Mesendoderm (in vitro differentiated cells): ENCODE data around the gene TUBB2B.
"Not testable (repeated sequence)": the region's sequence is repeated elsewhere in the genome, so short reads cannot be mapped to it uniquely, and the experiment has no call there.

Source experiments
- DNase-seq: peaks from one replicate; pipeline ENCODE4 v3.0.0; 2013
- H2AK5ac ChIP-seq: 2 replicates; pipeline ENCODE4 v1.6.1; 2013; ENCODE audit warnings: low read length, inconsistent platforms
- H2BK120ac ChIP-seq: 2 replicates; pipeline ENCODE4 v1.6.1; 2013; ENCODE audit warnings: low read depth, mild to moderate bottlenecking, low read length, moderate library complexity, mixed read lengths
- H2BK15ac ChIP-seq: replicated peaks from 2 replicates; pipeline ENCODE4 v1.6.1; 2013; ENCODE audit warnings: low read depth, mild to moderate bottlenecking, moderate library complexity
- H2BK5ac ChIP-seq: 2 replicates; pipeline ENCODE4 v1.6.1; 2013; ENCODE audit warnings: low read length, inconsistent platforms
- H3K18ac ChIP-seq: 2 replicates; pipeline ENCODE4 v1.6.1; 2013; ENCODE audit warnings: mild to moderate bottlenecking, low read length, mixed read lengths
- H3K23ac ChIP-seq: one replicate; pipeline ENCODE4 v1.6.1; 2013; ENCODE audit warnings: low read length
- H3K27ac ChIP-seq: 2 replicates; pipeline ENCODE4 v1.5.1; 2013; ENCODE audit warnings: low read depth, mild to moderate bottlenecking, inconsistent platforms, low read length, moderate library complexity
- H3K27me3 ChIP-seq: 2 replicates; pipeline ENCODE4 v1.6.1; 2013; ENCODE audit warnings: low read length, control low read depth, mild to moderate bottlenecking, inconsistent platforms; ENCODE audit not compliant: insufficient read depth, poor library complexity
- H3K36me3 ChIP-seq: 2 replicates; pipeline ENCODE4 v1.6.1; 2013; ENCODE audit warnings: low read length, inconsistent platforms; ENCODE audit not compliant: control insufficient read depth, insufficient read depth
- H3K4ac ChIP-seq: one replicate; pipeline ENCODE4 v1.6.1; 2013; ENCODE audit warnings: low read depth, mild to moderate bottlenecking, low read length, moderate library complexity
- H3K4me1 ChIP-seq: 2 replicates; pipeline ENCODE4 v1.6.1; 2013; ENCODE audit warnings: low read depth, low read length, inconsistent platforms; ENCODE audit not compliant: control insufficient read depth
- H3K4me2 ChIP-seq: 2 replicates; pipeline ENCODE4 v1.6.1; 2013; ENCODE audit warnings: low read length
- H3K4me3 ChIP-seq: 2 replicates; pipeline ENCODE4 v1.5.1; 2013; ENCODE audit warnings: mild to moderate bottlenecking, low read length
- H3K56ac ChIP-seq: one replicate; pipeline ENCODE4 v1.6.1; 2013; ENCODE audit warnings: low read length
- H3K79me1 ChIP-seq: 2 replicates; pipeline ENCODE4 v1.6.1; 2013; ENCODE audit warnings: low read length, inconsistent platforms
- H3K79me2 ChIP-seq: 2 replicates; pipeline ENCODE4 v1.6.1; 2013; ENCODE audit warnings: mild to moderate bottlenecking, low read length; ENCODE audit not compliant: control insufficient read depth, insufficient read depth
- H3K9ac ChIP-seq: 2 replicates; pipeline ENCODE4 v1.6.1; 2013; ENCODE audit warnings: low read length, inconsistent platforms
- H4K5ac ChIP-seq: one replicate; pipeline ENCODE4 v1.6.1; 2013; ENCODE audit warnings: low read length
- H4K8ac ChIP-seq: one replicate; pipeline ENCODE4 v1.6.1; 2013; ENCODE audit warnings: low read depth, mild to moderate bottlenecking, control low read depth, low read length, moderate library complexity
- WGBS: extraction: QIAGEN DNeasy Blood & Tissue Kit; methylation state at CpG from one replicate; pipeline ENCODE4 v1.1.7; 2013; ENCODE audit warnings: low lambda C conversion rate, missing lambda C conversion rate; ENCODE audit not compliant: insufficient coverage; ENCODE audit errors: extremely low coverage; 5-methylcytosine and 5-hydroxymethylcytosine counted together

TUBB2B gene

DNA sequence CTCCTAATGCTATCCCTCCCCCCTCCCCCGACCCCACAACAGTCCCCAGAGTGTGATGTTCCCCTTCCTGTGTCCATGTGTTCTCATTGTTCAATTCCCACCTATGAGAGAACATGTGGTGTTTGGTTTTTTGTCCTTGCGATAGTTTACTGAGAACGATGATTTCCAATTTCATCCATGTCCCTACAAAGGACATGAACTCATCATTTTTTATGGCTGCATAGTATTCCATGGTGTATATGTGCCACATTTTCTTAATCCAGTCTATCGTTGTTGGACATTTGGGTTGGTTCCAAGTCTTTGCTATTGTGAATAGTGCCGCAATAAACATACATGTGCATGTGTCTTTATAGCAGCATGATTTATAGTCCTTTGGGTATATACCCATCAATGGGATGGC lies 29.7 kb downstream of the TUBB2B start:
- H3K27me3 ChIP-seq, H2AK5ac ChIP-seq, DNase-seq, H3K23ac ChIP-seq, H3K4me2 ChIP-seq, H3K27ac ChIP-seq, H3K4ac ChIP-seq, H4K5ac ChIP-seq, H3K4me3 ChIP-seq, H3K4me1 ChIP-seq, H3K56ac ChIP-seq, H3K36me3 ChIP-seq, H3K79me2 ChIP-seq, H3K18ac ChIP-seq, H3K9ac ChIP-seq, H3K79me1 ChIP-seq, H2BK120ac ChIP-seq, H4K8ac ChIP-seq, H2BK5ac ChIP-seq, H2BK15ac ChIP-seq: not testable (repeated sequence)
- WGBS, result no CpG with 5 or more reads among the region's 5 CpGs

DNA sequence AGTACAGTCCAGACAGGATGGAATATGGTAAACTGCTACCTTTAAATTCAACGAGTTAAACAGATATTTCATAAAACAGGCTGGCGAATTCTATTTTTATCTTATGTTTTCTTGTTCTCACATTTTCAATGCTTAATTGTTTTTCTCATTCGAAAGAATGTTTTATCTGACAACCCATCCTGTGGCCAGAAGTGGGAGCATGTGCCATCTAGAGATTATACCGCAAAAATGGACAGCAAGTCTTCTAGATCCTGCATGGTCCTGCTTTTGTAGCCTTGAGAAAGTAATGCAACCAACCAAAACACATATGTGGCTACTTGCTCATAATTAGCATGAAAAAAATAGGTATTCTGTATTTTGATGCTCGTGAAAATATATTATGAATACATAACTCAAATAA lies 30.7 kb downstream of the TUBB2B start:
- no peak for DNase-seq

DNA sequence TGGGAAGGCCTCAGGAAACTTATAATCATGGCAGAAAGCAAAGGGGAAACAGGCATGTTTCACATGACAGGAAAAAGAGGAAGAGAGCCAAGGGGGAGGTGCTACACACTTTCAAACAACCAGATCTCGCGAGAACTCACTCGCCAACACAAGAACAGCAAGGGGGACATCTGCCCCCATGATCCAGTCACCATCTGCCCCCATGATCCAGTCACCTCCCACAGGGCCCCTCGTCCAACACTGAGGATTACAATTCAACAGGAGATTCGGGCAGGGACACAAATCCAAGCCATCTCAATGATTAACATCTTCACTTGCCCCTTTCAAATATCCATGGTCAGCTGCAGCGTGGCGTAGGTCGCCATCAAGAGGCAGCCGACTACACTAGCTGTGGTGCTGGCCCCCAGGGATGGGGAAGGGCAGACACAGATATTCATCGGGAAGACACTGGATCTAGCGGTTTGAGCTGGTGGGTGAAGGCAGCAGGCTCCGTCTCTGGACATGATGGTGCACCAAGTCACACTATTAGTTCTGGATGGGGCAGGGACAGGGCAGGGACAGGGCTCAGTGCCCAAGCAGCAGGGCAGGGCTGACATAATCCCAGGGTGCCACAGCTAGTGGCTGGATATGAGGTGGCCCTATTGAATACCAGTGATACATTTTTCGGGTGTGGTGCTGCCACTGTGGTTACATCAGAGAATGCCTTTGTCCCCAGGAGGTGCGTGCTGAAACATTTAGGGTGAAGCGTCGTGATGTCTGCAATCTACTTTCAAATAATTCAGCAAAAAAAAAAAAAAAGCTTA lies 31.6 kb downstream of the TUBB2B start:
- no peak overlapping the region for H3K18ac ChIP-seq
- WGBS, result no CpG with 5 or more reads among the region's 16 CpGs
- no peak overlapping the region for H4K5ac ChIP-seq
- H4K8ac ChIP-seq, result no peak overlapping the region
- no peak overlapping the region for H3K23ac ChIP-seq
- H3K9ac ChIP-seq, result peak overlapping the region; percentile 48
- no peak overlapping the region for H3K4me3 ChIP-seq
- H3K4me2 ChIP-seq, result no peak overlapping the region
- H2AK5ac ChIP-seq, result peak overlapping the region; percentile 15
- DNase-seq, result peak; percentile 86
- no peaks in the 10 kb centered on the region for H3K79me1 ChIP-seq
- H3K79me2 ChIP-seq, result no peaks in the 10 kb centered on the region
- H3K36me3 ChIP-seq, result no peaks in the 10 kb centered on the region
- H3K4ac ChIP-seq, result no peak overlapping the region
- peak overlapping the region; percentile 85 for H3K56ac ChIP-seq
- H3K27ac ChIP-seq, result no peak overlapping the region
- peak overlapping the region; percentile 51 for H2BK5ac ChIP-seq
- no peak overlapping the region for H2BK120ac ChIP-seq
- no peaks in the 10 kb centered on the region for H3K27me3 ChIP-seq
- H2BK15ac ChIP-seq, result no peak overlapping the region
- H3K4me1 ChIP-seq, result peaks cover 10% of the 10 kb centered on the region

More for the DNA sequence above, 30.7 kb downstream of the TUBB2B start:
- Histone ChIP-seq H3K9ac (no peak overlapping the region), H2BK15ac (no peak overlapping the region), H3K4me2 (no peak overlapping the region), H2BK5ac (no peak overlapping the region), H3K79me1 (no peaks in the 10 kb centered on the region), H3K36me3 (no peaks in the 10 kb centered on the region), H3K23ac (no peak overlapping the region), H2AK5ac (no peak overlapping the region), H3K4me3 (no peak overlapping the region), H3K27ac (no peak overlapping the region), H3K4ac (no peak overlapping the region), H3K56ac (no peak overlapping the region), H4K5ac (no peak overlapping the region), H3K27me3 (no peaks in the 10 kb centered on the region), H3K79me2 (no peaks in the 10 kb centered on the region), H4K8ac (no peak overlapping the region), H3K4me1 (peaks cover 10% of the 10 kb centered on the region), H3K18ac (no peak overlapping the region), H2BK120ac (no peak overlapping the region)
- no CpG with 5 or more reads among the region's 5 CpGs for WGBS

DNA sequence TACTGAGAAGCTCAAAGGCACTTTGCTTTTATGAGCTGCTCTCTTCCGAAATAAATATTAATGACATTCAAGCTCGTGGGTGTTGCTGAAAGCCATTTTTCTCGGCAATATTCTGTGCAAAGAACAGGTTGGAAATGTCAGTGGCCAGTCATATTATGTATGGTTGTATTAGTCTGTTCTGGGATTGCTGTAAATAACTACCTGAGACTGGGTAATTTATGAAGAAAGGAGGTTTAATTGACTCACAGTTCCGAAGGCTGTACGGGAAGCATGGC lies 32.1 kb downstream of the TUBB2B start:
- Histone ChIP-seq H2BK120ac (no peak overlapping the region), H2BK5ac (peak overlapping the region; percentile 71), H3K56ac (peak overlapping the region; percentile 85), H3K36me3 (no peaks in the 10 kb centered on the region), H3K79me2 (no peaks in the 10 kb centered on the region), H3K27ac (peak overlapping the region; percentile 80), H2BK15ac (no peak overlapping the region), H3K18ac (peak overlapping the region; percentile 92), H2AK5ac (no peak overlapping the region), H4K8ac (no peak overlapping the region), H3K23ac (no peak overlapping the region), H3K4me3 (no peak overlapping the region), H3K4me1 (peaks cover 10% of the 10 kb centered on the region), H4K5ac (no peak overlapping the region), H3K4me2 (no peak overlapping the region), H3K27me3 (no peaks in the 10 kb centered on the region), H3K9ac (peak overlapping the region; percentile 48), H3K4ac (peak overlapping the region; percentile 95), H3K79me1 (no peaks in the 10 kb centered on the region)
- no CpG with 5 or more reads among the region's 5 CpGs for WGBS
- DNase-seq, result no peak

DNA sequence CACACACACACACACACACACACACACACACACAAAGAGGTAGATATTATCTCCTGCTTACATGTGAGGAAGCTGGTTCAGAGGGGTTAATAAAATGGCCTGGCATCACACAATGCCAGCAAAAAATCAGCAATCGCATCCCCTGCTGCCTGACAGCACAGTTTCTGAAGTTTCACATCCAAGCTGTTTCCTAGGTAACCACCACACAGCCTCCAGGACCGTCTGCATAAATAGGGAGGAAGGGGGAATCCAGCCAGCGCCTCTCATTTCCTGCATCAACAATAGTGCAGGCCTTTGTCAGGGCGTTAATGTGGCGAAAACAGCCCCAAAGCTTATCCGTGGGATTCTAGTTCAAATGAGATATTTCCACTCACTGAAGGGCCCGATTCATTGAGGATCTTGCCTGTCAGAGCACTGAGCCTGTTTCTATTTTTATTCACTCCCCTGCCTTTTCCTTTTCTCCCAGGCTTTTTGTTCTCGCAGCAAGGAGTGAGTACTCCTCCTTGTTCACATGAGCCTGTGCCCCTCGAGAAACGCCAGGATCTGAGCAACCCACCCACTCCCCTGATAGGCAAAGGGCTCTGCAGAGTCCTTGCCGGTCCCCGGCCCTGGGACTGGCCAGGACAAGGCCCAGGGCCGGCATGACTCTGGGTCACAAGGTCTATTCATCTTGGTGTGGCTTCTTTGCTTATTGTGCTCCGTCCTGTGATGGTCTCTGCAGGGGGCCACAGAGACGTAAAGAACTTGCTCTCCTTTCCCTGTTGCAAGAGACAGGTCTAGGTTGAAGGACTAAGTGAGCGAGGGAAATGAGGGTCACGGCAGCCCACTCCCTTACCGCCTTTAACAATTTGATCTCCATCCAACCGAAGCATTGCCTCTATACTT lies 32.7 kb downstream of the TUBB2B start:
- H3K4me2 ChIP-seq, result no peak overlapping the region
- H3K79me2 ChIP-seq, result no peaks in the 10 kb centered on the region
- peaks cover 10% of the 10 kb centered on the region for H3K4me1 ChIP-seq
- H2AK5ac ChIP-seq, result no peak overlapping the region
- peak overlapping the region; percentile 57 for H2BK120ac ChIP-seq
- H3K18ac ChIP-seq, result peak overlapping the region; percentile 92
- H4K8ac ChIP-seq, result no peak overlapping the region
- no peak overlapping the region for H3K23ac ChIP-seq
- peak overlapping the region; percentile 85 for H3K56ac ChIP-seq
- peak overlapping the region; percentile 73 for H2BK5ac ChIP-seq
- no peaks in the 10 kb centered on the region for H3K36me3 ChIP-seq
- no CpG with 5 or more reads among the region's 19 CpGs for WGBS
- H3K79me1 ChIP-seq, result no peaks in the 10 kb centered on the region
- peak overlapping the region; percentile 95 for H3K4ac ChIP-seq
- no peak overlapping the region for H4K5ac ChIP-seq
- H3K27ac ChIP-seq, result peak overlapping the region; percentile 80
- H2BK15ac ChIP-seq, result peak overlapping the region; percentile 93
- H3K9ac ChIP-seq, result peak overlapping the region; percentile 48
- DNase-seq, result peak; percentile 94
- no peak overlapping the region for H3K4me3 ChIP-seq
- H3K27me3 ChIP-seq, result no peaks in the 10 kb centered on the region
